ENCODE data around the gene JARID2.

GRCh38 chr6:15256538-15257271, 10.8 kb downstream of the JARID2 start:
- TF ChIP-seq CTCF (IDR thresholded peaks at IDR 0.05) = no peak
- no peak for TF ChIP-seq POLR2A (IDR thresholded peaks at IDR 0.05)

Measured in heart left ventricle (tissue), 13 donors.